GM18498 (cell line): ENCODE measurements around the gene PPA2.
A peak's percentile ranks its signal among the peaks of the same experiment; 100 is the strongest.
"Not testable (repeated sequence)": the region's sequence is repeated elsewhere in the genome, so short reads cannot be mapped to it uniquely, and the experiment has no call there.

Experiments used
- ATAC-seq: cut with Tn5 transposase; IDR thresholded peaks from one replicate; pipeline ENCODE4 v1.9.1; 2021; ENCODE audit warnings: mild to moderate bottlenecking, moderate library complexity; ENCODE audit not compliant: unreplicated experiment

Gene PPA2

DNA sequence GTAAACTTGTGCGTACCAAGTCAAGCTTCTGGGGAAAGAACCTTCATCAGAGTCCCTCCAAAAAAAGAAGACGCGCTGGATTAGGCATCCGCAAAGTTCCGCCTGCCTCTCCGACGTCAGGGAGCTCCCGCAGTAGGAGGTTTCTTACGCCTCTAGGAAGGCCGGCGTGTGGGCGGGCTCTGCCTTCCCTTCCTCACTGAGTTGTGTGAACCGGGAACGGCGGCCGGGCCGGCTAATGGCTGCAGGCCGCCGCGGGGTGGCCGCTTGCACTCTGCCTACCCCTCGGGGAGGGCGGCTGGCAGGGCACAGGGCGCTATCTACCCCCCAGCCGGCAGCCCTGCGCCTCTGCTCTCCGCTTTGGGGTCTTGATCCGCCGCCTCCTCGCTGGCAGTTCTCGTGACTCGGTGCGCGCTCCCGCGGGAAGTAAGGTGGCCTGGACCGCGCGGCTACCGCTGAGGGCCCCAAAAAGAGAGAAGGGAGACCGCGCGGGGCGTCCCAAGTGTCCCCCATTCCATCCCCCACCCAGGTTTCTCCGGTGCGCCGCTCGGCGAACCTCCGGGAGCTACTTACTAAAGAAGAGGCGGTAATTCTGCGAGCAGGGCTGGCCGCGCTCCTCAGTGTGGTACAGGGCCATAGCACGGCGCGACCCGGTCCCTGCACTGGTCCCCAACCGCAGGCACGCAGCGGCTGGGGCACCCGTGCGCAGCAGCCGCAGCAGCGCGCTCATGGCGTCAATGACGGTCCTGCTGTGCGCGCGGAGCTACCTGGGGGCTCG lies at the start of gene PPA2:
Gene PPA2 (minus strand): TSS at position 739 of the 775 bp plus-strand sequence. CDS start 12 bp downstream, at position 727.
- peak; percentile 89 for ATAC-seq

DNA sequence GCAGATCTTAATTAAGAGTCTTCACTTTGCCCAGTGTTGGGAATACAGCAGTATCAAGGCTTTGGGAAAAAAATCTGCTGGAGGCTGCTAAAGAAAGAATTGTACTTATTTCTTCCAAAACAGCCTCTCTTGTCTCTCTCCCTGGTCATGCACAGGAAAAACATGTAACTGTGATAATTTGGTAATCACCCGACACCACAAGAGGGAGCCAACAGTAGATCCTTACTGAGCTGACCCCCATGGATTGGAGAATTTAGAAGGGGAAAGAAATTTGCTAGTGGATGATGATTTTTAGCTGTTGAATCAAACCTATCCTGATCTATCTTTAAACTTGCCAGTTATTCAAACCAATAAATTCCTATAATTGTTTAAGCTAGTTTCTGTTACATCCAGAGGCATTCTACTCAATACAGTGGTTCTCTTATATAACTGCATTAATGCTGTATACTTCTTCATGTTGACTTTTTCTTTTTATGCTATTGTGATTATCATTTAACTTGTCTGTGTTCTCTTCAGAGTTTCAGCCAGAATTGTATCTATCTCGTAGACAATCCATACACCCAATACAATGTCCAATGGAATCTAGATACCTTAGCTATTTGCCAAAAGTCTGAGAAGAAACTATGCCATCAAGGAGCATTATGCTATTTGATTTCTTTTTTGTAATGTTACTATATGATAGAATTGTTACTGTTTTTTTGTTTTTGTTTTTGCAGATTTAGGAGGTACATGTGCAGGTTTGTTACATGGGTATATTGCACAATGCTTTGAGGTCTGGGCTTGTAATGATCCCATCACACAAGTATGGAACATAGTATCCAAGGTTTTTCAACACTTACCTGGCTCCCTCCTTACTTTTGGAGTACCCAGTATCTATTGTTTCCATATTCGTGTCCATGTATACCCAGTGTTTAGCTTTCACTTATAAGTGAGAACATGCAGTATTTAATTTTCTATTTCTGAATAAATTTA lies 47.2 kb upstream of the PPA2 start:
- peak; percentile 73 for ATAC-seq

DNA sequence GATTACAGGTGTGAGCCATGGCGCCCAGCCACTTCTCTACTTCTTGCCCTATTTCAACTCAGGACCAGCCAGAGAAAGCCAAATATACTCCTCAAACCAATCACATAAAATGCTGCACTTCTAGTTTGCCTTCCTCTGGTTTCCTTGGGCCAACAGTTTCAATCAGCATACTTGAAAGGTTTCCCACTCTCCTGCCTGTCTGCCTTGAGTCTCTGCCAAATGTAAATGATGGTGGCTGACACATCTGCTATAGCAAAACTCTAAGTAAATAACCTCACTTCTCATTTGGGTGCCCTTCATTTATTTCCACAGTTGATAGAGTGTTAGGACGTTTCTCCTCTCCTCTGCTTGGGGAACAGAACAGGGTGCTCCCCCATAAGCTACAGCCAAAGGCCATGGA lies 36.4 kb upstream of the PPA2 start:
- ATAC-seq = no peak

DNA sequence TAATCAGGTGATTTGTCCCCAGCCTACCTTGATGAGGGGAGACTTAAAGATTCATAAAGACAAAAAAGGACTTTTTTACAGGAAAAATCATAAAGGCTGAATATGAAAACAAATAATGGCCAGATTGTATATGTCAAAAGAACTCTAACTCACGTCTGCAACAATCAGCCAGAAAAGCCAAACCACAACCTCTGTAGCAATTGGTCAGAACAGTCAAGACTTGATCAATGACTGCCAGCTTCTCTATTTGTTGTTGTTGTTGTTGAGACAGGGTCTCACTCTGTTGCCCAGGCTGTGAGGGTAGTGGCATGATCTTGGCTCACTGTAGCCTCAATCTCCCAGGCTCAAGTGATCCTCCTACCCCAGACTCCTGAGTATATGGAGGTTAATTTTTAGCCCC lies 35.9 kb upstream of the PPA2 start:
- peak; percentile 25 for ATAC-seq

DNA sequence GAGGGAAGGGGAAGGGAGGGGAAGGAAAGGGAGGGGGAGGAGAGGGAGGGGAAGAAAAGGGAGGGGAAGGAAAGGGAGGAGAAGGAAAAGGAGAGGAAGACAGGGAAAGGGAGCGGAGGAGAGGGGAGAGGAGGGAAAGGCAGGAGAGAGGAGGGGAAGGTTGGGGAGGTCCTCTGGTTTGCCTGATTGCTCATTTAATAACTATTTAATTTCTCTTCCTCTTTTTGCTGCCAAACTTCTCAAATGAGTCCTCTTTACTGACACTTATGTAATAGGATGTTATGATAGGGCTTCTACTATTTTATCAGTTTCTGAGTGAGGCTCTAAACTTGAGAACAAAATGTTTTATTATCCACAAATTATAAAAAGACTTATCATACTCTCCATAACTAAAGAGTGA lies 35.4 kb upstream of the PPA2 start:
- peak; percentile 93 for ATAC-seq

DNA sequence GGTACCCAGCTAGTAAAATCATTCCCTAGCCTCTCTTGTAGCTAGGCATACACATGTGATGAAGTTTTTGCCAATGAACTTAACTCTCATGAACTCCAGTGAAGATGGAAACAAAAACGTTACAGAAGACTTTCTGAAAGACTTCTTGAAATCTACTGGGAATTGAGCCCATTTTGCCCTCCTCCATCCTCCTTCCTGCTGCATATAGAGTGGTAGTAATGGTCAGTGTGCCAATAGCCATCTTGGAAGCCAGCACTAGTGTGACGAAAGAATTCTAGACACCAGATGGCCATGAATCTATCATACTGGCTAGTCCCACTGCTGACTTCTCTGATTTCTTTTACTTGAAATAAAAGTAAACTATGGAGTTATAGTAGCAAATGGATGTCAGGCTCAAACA lies 30.9 kb upstream of the PPA2 start:
- no peak for ATAC-seq

DNA sequence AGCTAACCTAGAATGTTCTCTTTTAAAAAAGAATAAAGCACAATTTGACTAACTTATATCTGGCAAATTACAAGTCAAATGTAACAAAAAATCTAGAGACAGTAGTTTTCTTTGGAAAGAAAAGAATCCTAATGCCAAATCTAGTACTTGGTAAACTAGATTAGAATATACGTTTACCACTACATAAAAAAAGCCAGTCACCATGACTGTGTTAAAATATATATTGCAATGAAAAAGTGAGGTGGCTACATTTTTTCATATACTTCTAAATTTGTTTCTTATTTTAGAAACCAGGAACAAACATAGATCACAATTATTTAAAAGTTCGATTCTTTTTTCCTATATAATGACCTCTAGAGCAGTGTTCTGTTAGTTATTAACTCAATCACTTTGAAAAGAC lies 29.6 kb upstream of the PPA2 start:
- no peak for ATAC-seq

DNA sequence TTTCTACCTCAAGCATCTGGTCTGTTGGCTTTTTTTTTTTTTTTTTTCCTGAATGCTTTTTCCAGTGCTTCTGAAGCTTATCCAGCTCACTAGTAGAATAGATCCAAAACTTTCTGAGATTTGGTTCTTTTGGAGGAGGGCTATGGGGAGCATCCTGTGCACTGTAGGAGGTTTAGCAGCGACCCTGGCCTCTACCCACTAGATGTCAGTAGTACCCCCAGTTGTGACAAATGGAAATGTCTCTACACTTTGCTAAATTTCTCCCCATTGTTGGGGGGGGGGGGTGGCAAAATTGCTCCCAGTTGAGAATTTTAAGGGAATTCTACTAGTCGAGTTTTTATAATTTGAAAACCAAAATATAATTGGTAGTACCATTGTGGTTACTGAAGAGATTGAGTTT lies 23.0 kb upstream of the PPA2 start:
- no peak for ATAC-seq

DNA sequence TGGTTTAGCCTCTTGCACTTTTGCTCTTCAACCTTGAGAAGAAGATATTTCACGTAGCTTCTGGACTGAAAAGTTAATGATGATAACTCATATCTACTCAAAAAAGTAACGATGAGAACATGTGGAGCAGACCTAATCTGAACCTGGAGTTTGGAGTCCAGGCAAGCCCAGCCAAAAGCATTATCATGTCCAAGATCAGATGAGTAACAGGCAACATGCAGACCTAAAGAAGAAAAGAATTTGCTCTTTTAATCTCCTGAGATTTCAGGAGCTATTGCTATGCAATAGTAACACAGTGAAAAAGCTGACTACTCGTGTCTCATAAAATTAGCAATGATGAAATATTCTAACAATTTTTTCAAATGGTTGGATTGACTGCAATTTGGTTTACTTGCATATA lies 21.8 kb upstream of the PPA2 start:
- ATAC-seq = no peak

DNA sequence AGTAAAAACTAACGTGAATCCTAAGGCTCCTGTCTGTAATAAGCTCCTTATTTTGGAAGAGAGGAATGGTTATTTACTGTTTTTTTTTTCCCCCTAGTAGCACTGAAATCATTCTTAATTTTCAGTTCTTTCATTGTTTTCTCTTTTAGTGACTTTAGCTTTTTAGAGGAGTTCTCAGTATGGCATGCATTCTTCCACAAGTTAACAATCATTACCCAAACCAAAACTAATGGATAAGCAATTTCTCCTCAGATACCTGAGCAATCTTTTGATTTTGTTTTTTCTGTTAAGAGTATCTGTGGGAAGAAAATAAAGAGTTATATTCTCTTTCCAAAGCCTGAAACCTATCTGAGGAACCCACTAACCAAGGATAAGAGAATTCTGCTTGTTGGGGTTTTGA lies 16.7 kb upstream of the PPA2 start:
- ATAC-seq = no peak

DNA sequence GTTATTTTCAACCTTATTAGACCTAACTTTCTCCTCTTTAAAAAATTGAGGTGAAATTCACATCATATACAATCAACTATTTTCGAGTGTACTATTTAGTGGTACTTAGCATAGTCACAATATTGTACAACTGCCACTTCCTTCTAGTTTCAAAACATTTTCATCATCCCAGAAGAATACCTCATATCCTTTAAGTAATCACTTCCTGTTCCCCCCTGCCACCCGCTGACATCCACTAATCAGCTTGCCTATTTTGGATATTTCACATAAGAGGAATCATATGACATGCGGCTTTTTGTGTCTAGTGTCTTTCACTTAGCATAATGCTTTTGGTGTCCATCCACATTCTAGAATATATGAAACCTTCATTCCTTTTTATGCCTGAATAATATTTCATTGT lies 10.0 kb upstream of the PPA2 start:
- no peak for ATAC-seq

DNA sequence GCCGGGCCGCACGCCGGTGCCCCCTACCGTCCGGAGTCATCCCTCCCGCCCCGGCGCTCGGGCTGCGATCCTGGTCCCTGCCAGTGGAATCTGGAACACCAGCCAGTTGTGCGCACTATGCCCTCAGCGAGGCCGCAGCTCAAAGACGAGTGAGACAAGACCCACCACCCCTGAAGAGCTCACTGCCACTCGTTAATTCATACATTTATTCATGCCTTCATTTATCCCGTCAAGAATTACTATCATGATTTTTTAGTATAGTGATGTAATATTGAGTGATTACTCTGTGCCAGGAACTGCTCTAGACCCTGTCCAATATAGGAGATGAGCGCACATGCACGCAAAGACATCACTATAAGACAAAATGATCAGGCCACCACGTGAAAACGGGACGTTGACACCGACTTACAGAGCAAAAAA lies 247 bp upstream of the PPA2 start:
- peak; percentile 11 for ATAC-seq

DNA sequence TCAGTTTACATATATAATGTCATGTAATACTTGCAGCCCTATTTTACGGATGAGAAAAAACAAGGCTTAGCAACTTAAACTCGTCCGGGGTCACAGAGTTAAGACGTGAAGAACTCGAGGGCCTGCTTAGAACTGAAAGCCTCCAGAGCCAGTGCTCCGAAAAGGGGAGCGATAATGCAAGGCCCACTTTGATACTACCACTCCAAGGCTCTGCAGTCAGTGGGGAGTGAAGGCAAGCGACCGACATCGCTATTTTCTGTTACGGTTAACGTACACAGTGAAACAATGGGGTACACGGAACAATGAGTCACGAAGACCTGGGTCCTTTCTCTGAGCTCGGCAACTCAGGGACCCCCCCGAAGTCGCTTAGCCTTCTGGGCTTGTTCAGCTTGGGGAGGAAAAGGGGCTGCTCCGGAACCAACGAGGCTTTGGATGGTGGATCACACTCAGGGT lies 965 bp downstream of the PPA2 start:
- ATAC-seq = no peak

DNA sequence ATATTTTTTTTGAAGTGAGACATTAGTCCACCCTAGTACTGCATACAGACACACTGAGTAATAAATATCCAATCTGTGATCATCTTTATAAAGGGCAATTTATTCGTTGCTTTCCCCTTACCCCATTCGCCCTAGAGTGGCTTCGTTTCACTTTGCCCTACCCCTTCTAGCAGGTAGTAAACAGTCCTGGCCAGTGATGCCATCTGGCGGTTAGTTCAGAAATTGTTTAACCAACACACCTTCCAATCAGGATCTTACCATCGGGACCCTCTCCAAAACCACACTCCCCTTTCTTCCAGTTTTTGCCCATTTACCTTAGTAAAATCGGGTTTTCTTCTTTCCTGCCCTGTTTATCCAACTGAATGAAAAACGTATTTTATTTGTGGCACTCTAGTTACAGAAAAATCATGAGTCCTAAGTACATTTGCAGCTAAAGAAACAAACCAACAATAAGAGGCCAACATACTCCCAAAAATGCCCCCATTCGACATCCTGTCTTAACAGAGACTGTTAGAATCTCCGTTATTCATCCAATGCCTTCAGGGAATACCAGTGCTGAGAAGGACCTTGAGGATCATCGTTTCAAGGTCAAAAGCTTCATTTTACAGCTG lies 2.2 kb downstream of the PPA2 start:
- ATAC-seq = peak; percentile 38

DNA sequence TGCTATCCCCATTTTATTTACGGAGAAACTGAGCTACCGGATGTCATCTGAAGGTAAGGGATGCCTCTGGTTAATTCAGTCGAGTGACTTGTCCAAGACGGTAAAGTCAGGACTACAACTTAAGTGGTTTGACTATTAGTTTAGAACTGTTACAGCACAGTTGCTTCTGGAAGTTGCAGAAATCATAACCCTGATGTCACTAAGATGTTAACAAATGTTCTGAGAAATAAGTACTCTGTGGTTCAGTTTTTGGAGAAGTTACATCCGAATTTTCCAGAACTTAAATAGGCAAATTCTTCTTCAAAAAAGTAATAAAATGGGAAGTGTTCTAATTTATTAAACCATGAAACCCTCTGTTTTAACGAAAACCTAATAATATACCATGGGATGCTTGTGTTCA lies 3.1 kb downstream of the PPA2 start:
- ATAC-seq = no peak

DNA sequence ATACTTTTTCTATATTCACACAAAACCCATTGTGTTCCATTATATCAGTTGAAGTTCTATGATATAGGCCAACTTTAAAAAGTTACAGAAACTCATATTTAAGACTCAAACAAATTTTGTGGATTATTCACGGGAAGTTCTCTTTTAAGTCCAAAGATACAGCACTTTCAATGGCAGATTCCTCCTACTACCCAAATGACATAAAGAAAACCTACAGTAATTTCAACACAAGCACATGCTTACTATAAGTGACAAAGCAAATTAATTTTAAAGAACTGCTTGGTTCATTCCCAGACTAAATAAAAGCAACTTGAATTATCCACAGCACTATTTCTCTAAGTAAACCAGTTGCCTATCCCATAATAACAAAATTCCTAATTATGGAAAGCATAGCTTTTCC lies 4.1 kb downstream of the PPA2 start:
- no peak for ATAC-seq

DNA sequence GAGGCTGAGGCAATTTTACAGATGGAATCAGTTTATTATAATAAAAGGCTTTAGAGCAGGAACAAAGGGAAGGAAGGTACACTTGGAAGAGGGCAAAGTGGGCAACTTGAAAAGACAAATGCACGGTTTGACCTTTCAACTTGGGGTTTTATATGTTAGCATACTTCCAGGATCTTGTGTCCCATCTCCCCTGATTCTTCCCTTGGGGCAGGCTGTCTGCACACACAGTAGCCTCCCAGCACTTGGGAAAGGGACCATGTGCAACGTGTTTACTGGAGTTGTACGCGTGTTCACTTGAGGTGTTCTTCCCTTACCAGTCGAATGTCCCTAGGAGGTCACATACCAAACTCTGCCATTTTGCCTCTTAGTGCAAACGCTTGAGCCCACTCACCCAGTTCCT lies 7.3 kb downstream of the PPA2 start:
- ATAC-seq = no peak

DNA sequence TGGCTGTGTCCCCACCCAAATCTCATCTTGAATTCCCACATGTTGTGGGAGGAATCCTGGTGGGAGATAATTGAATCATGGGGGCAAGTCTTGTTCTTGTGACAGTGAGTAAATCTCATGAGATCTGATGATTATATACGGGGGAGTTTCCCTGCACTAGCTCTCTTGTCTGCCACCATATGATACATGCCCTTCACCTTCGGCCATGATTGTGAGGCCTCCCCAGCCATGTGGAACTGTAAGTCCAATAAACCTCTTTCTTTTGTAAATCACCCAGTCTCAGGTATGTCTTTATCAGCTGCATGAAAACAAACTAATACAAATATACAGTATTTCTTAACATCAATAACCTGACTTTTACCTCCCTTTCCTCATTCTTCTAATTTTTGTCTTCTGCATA lies 9.3 kb downstream of the PPA2 start:
- not testable (repeated sequence) for ATAC-seq

DNA sequence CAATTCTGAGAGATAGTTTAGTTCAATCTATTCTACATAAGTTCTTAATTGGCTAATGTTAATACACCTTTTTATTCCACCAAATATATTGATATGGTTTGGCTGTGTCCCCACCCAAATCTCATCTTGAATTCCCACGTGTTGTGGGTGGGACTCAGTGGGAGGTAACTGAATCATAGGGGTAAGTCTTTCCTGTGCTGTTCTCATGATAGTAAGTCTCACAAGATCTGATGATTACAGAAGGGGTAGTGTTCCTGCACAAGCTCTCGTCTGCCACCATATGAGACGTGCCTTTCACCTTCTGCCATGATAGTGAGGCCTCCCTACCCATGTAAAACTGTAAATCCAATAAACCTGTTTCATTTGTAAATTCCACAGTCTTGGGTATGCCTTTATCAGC lies 11.3 kb downstream of the PPA2 start:
- no peak for ATAC-seq

DNA sequence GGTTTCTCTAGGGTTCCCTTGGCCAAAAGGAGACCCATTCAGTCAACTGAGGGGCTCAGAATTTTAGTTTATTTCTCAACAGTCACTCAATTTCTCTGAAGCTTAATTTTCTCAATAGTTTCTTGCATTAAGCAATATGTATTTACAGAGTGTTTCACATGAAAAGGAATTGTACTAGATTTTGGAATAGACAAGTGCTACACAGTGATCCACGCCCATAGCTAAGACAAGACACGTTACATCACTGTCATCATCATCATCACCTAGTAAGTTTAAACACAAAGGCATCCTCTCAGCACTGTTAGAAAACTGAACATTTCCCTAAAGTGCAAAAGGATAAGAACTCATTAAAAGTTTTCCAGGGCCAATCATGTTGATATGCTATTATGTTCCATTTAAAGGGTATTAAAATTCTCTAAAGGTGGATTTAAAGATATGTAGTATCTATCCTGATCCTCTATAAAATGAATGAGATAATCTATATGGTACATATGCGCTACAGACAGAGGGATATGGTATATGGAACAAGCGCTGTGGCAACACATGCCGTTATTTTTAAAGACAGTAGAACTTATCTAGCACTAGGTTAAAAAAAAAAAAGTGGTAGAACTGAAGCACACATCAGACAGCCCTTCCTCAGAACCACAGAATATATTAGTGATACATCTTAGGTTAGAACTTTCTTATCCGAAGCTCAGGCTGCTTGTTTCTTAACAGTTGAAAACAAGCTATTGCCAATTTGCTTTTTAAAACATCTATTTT lies 12.1 kb downstream of the PPA2 start:
- no peak for ATAC-seq

DNA sequence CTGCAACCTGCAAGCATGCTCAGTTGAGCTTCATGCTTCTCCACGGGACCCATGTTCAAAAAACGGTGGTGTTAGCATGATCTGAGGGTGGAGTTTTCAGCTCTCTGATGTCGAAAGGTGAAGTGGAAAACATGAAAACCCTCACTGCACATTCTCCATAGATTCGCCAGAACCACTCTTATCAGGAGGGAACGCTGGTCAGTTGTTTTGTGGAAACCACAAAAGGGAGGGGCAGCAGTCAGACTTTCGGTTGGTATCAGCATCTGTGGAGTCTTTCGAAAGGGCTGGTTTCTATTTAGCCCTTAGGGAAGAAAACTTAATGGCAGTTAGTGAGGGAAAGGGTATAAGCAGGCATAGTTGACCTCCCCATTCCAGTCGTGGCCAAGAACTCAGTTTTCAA lies 12.6 kb downstream of the PPA2 start:
- no peak for ATAC-seq
